Gastroesophageal sphincter (tissue), 4 donors: ENCODE results near the gene RECK. TPM values are rescaled to one million over a fixed set of nuclear protein-coding genes. Genes with fewer than 3 reads are reported as not detected.
A peak's percentile ranks its signal among the peaks of the same experiment; 100 is the strongest.

Experiments used
- ATAC-seq: fragments of 150-250 bp; one replicate; pipeline ENCODE4 v1.9.1; 2016; ENCODE audit warnings: mild to moderate bottlenecking, moderate library complexity
- H3K27ac ChIP-seq, 4 donors: fragments of 200-600 bp; sonication (generic) in 3 of 4; 1 replicate in 3 of 4; 2 replicates in 1 of 4; pipeline ENCODE4 v1.5.1; 2016 to 2019
- H3K27me3 ChIP-seq: fragments of 200-600 bp; sonication (generic); one replicate; pipeline ENCODE4 v1.5.1; 2019
- H3K36me3 ChIP-seq, 2 donors: fragments of 200-600 bp; sonication (generic); one replicate each; pipeline ENCODE4 v1.5.1; 2019; ENCODE audit warnings: control low read depth in 1 of 2
- H3K4me1 ChIP-seq, 3 donors: fragments of 200-600 bp; sonication (generic); 1 replicate in 2 of 3; 2 replicates in 1 of 3; pipeline ENCODE4 v1.5.1; 2016 to 2019; ENCODE audit warnings: control low read depth in 2 of 3
- H3K4me3 ChIP-seq, 2 donors: fragments of 200-600 bp; sonication (generic); one replicate each; pipeline ENCODE4 v1.5.1; 2019; ENCODE audit warnings: mild to moderate bottlenecking in 1 of 2, moderate library complexity in 1 of 2
- H3K9me3 ChIP-seq, 3 donors: fragments of 200-600 bp; sonication (generic); one replicate each; pipeline ENCODE4 v1.5.1; 2017 to 2019; ENCODE audit warnings: control low read depth in 2 of 3
- EP300 ChIP-seq: sonication (generic); formaldehyde crosslinking; IDR thresholded peaks from one replicate; pipeline ENCODE4 v1.6.1; 2017; ENCODE audit warnings: antibody characterized with exemption, mild to moderate bottlenecking
- POLR2A ChIP-seq, 2 donors: fragments of 450-650 bp; IDR thresholded peaks; one replicate each; pipeline ENCODE4 v1.6.1; 2017; ENCODE audit warnings: antibody characterized with exemption in 2 of 2, mild to moderate bottlenecking in 2 of 2, moderate library complexity in 1 of 2
- POLR2AphosphoS5 ChIP-seq: sonication (generic); formaldehyde crosslinking; IDR thresholded peaks from one replicate; pipeline ENCODE4 v1.6.1; 2017; ENCODE audit warnings: antibody characterized with exemption
- WGBS, 2 donors: methylation state at CpG; one replicate each; pipeline ENCODE4 v1.1.5; 2018; ENCODE audit warnings: low coverage in 1 of 2; 5-methylcytosine and 5-hydroxymethylcytosine counted together
- total RNA-seq, 4 donors: library from RNA; depleted of rRNA; stranded (reverse); fragments of >200 nt; gene quantifications; one replicate each; pipeline ENCODE4 v1.1.0, GENCODE V29; 2016
- TF ChIP-seq, protein P1 (sequence below), 4 experiments: fragments of 200-600 bp in 2 of 4; fragments of 450-650 bp in 2 of 4; sonication (generic) in 1 of 4; IDR thresholded peaks; one replicate each; pipeline ENCODE4 v1.5.1; 2017 to 2019; ENCODE audit warnings: antibody characterized with exemption in 4 of 4, mild to moderate bottlenecking in 2 of 4, moderate library complexity in 2 of 4

Gene RECK
- total RNA-seq, 4 donors from 2014 or later = 12.6 to 29.5 (median 18.6) TPM

DNA sequence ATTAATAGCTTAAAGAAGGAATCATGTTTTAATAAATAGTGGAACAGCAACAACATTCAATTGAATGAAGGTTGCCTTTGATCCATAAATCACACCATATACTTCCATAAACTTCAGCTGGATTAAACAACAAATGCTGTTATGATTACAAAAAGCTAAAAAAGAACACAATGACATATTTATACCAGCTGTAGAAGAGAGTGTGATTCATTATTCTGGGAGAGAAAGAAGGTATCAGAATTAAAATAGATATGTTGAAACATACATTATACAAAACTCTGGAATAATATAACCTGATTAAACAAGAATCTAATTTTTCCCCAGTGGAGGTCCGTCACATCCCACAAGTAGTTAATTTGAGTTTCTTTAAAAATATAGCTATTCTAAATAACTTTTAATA is 7.5 kb upstream of the RECK start:
- Histone ChIP-seq H3K9me3 (no peaks in the 10 kb centered on the region), H3K4me1 (peaks cover 0 to 6% (median 0%) of the 10 kb centered on the region in 3 donors), H3K36me3 (no peaks in the 10 kb centered on the region), H3K27ac (peak overlapping the region in 3 of 4 donors; percentile 16 to 37 (median 32)), H3K4me3 (no peak overlapping the region), H3K27me3 (no peaks in the 10 kb centered on the region)
- no peak for TF ChIP-seq EP300
- no peak for TF ChIP-seq POLR2AphosphoS5
- TF ChIP-seq, protein P1, sequence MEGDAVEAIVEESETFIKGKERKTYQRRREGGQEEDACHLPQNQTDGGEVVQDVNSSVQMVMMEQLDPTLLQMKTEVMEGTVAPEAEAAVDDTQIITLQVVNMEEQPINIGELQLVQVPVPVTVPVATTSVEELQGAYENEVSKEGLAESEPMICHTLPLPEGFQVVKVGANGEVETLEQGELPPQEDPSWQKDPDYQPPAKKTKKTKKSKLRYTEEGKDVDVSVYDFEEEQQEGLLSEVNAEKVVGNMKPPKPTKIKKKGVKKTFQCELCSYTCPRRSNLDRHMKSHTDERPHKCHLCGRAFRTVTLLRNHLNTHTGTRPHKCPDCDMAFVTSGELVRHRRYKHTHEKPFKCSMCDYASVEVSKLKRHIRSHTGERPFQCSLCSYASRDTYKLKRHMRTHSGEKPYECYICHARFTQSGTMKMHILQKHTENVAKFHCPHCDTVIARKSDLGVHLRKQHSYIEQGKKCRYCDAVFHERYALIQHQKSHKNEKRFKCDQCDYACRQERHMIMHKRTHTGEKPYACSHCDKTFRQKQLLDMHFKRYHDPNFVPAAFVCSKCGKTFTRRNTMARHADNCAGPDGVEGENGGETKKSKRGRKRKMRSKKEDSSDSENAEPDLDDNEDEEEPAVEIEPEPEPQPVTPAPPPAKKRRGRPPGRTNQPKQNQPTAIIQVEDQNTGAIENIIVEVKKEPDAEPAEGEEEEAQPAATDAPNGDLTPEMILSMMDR (IDR thresholded peaks at IDR 0.05) = no peak
- TF ChIP-seq POLR2A (IDR thresholded peaks at IDR 0.05) = no peak
- WGBS, 2 donors = 73 to 75% methylated on average over 1 of the region's 1 CpG
- ATAC-seq = no peak

DNA sequence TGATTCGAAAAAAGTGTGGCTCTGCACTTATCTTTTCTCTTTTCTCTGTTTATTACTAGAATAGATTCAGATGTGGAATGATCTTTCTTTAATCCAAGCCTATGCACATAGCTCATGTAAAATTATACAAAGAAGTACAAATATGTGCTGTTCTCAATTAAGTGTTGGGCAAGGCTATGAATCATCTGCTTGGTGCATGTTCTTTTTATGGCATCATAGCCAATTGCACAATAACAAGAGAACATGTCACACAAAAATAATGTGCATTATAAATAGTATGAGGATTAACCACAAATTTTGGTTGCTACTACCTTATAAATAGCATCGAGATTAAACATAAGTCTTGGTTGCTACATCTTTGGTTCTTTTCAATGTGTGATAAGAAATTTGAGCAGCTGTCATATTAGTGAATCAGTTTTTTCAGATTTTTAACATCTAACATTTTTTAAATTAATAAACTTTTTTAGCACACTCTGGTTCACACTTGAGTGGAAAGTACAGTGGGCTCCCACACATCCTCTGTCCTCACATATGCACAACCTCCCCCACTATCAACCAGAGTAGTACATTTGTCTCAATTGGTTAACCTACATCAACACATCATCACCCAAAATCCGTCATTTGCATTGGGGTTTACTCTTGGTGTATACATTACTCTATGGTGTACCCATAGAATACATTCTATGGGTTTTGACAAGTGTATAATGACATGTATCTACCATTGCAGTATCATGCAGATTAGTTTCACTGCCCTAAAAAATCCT is 6.8 kb upstream of the RECK start:
- H3K36me3 ChIP-seq = no peaks in the 10 kb centered on the region
- peak overlapping the region in 3 of 4 donors; percentile 6 to 32 (median 16) for H3K27ac ChIP-seq
- peak; percentile 92 for ATAC-seq
- TF ChIP-seq POLR2AphosphoS5 (peak; percentile 99), EP300 (no peak)
- H3K27me3 ChIP-seq = no peaks in the 10 kb centered on the region
- H3K4me3 ChIP-seq = no peak overlapping the region
- H3K4me1 ChIP-seq = peaks cover 0 to 6% (median 0%) of the 10 kb centered on the region in 3 donors
- 42 to 65% methylated on average over 3 of the region's 3 CpGs for WGBS, 2 donors
- no peaks in the 10 kb centered on the region for H3K9me3 ChIP-seq

DNA sequence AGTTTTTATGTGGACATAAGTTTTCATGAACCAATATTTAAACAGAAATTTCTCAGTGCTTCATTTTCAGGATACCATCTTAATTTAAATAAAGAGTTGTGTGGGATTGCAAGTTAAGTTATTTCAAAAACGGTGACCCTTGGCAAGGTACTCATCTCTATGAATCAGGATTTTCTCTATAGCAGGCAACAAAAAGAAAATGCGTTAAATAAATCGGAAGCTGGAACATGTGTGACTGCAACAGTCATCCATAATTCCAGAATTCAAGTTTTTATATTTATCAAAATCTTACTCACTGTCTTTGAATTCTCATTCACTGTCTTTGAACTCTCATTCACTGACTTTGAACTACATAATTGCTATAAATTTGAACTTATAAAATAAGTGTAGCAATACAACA is 5.8 kb upstream of the RECK start:
- WGBS, 2 donors = 78 to 89% methylated on average over 3 of the region's 3 CpGs
- Histone ChIP-seq H3K4me1 (peaks cover 0 to 6% (median 0%) of the 10 kb centered on the region in 3 donors), H3K36me3 (no peaks in the 10 kb centered on the region), H3K27me3 (no peaks in the 10 kb centered on the region), H3K4me3 (no peak overlapping the region), H3K9me3 (no peaks in the 10 kb centered on the region), H3K27ac (no peak overlapping the region)
- no peak for TF ChIP-seq EP300
- TF ChIP-seq POLR2A (IDR thresholded peaks at IDR 0.05) = no peak
- TF ChIP-seq, protein P1 (IDR thresholded peaks at IDR 0.05) = no peak
- no peak for TF ChIP-seq POLR2AphosphoS5
- ATAC-seq = no peak

DNA sequence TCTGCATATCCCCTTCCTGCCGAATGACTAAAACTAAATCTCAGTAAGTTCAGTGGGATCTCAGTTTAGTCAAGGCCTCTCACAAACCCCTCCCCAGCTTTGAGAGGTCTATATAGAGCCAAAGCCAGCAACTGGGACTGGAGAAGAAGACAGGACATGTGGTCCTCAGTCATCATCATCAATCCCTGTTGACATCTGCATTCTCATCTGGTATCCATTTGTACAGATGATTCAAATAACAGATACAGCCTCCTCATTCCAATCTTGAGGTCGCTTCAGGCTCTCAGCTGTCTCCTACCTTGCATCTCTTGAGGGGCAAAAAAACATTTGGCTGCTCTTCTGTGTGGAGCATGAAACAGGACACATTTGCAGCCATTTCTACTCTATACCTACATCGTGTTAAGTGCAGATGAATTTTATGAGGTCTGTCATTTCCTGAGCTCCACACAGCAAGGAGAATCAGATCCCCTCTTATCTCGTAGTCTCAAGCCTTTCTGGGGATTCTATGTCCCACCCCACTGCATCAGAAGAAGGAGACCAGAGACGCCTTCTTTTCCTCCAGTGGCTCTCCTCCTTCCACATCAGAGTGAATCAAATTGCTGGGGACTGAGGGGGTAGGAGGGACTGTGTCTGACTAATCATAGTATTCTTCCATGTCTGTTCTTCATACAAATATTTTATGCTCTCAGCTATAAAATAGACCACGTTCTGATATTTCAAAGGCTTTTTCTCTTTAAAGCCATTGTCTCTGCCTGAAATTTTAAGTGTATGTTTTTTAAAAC is 4.7 kb upstream of the RECK start:
- no peaks in the 10 kb centered on the region for H3K9me3 ChIP-seq
- no peaks in the 10 kb centered on the region for H3K36me3 ChIP-seq
- TF ChIP-seq, protein P1 (IDR thresholded peaks at IDR 0.05) = no peak
- TF ChIP-seq EP300 = no peak
- no peak for TF ChIP-seq POLR2AphosphoS5
- TF ChIP-seq POLR2A (IDR thresholded peaks at IDR 0.05) = no peak
- H3K27me3 ChIP-seq = no peaks in the 10 kb centered on the region
- no peak overlapping the region for H3K4me3 ChIP-seq
- no peak overlapping the region for H3K27ac ChIP-seq
- WGBS, 2 donors = 82 to 83% methylated on average over 6 of the region's 6 CpGs
- H3K4me1 ChIP-seq = peaks cover 0 to 13% (median 4%) of the 10 kb centered on the region in 3 donors
- no peak for ATAC-seq

DNA sequence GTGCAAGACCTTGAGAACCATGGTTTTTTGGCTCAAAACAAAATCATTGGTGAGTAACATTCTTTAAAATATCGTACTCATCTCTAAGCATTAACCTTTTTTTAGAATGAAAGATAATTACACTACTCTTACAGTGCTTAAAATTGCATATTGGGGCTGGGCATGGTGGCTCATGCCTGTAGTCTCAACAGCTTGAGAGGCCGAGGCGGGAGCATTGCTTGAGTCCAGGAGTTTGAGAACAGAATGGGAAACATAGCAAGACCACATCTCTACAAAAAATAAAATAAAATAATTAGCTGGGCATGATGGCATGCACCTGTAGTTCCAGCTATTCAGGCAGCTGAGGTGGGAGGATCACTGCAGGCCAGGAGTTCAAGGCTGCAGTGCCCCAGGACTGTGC is 2.9 kb upstream of the RECK start:
- Histone ChIP-seq H3K4me3 (no peak overlapping the region), H3K27me3 (no peaks in the 10 kb centered on the region), H3K27ac (no peak overlapping the region), H3K4me1 (peaks cover 0 to 28% (median 4%) of the 10 kb centered on the region in 3 donors), H3K9me3 (no peaks in the 10 kb centered on the region), H3K36me3 (no peaks in the 10 kb centered on the region)
- no peak for ATAC-seq
- 91 to 100% methylated on average over 3 of the region's 3 CpGs for WGBS, 2 donors
- TF ChIP-seq EP300 (no peak), POLR2A (IDR thresholded peaks at IDR 0.05) (no peak), POLR2AphosphoS5 (no peak)
- TF ChIP-seq, protein P1 (IDR thresholded peaks at IDR 0.05) = no peak
